ENCODE measurements around the gene CABLES1.

DNA sequence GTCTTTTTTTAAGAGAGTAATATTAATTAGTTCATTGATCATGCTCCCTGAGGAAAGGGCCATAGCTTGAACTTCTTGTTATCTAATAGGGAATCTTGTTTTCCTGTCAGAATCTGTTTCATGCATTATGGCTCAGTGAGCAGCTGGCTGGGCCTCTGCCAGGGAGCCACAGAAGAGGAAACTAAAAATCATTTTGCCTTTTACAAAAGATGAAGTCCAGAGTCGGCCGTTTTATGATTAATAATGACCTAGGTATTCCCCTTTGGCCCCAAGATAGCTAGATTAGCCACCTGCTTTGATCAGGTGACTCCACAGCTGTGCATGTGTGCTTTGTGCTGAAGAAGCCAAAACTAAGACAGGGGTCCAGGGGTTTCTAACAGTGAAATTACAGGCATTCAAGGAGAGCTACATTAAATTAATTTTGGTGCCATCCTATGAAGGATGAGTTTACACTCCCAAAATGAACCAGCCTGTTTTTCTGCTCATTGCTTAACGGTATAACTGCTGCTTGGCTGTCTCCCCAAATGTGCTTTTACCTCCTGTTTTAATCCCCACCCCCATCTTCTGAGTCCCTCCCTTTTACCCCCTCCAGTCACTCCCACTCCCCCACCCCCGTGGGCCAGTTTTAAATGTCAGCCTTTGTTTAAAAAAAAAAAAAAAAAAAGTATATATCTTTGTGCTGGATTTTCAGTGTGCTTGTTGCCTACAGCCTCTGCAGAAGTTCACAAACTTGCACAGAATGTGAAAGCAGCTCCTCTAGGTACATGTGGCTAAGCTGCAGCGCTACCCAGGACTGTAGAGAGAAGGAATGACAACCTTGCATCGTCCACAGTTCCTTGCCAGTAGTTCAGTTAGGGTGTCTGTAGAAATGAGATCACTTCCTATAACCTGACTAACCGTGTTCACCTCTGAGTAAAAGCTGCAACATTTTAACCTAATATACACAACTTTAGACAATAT lies 93.1 kb downstream of the CABLES1 start:
- TF ChIP-seq, protein P1, sequence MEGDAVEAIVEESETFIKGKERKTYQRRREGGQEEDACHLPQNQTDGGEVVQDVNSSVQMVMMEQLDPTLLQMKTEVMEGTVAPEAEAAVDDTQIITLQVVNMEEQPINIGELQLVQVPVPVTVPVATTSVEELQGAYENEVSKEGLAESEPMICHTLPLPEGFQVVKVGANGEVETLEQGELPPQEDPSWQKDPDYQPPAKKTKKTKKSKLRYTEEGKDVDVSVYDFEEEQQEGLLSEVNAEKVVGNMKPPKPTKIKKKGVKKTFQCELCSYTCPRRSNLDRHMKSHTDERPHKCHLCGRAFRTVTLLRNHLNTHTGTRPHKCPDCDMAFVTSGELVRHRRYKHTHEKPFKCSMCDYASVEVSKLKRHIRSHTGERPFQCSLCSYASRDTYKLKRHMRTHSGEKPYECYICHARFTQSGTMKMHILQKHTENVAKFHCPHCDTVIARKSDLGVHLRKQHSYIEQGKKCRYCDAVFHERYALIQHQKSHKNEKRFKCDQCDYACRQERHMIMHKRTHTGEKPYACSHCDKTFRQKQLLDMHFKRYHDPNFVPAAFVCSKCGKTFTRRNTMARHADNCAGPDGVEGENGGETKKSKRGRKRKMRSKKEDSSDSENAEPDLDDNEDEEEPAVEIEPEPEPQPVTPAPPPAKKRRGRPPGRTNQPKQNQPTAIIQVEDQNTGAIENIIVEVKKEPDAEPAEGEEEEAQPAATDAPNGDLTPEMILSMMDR (IDR thresholded peaks at IDR 0.05): no peak
- TF ChIP-seq TCF7L2 (IDR thresholded peaks at IDR 0.05; ENCODE audit: low read depth, low read length) (no peak), SIN3A (IDR thresholded peaks at IDR 0.05; ENCODE audit: borderline replicate concordance, insufficient read depth, low read depth, low read length) (no peak), POLR2AphosphoS5 (IDR thresholded peaks at IDR 0.05; ENCODE audit: low read depth, low read length) (no peak)

Measured in Panc1 (cell line).